Measurements from ENCODE around the gene HSBP1.

The HSBP1 gene

DNA sequence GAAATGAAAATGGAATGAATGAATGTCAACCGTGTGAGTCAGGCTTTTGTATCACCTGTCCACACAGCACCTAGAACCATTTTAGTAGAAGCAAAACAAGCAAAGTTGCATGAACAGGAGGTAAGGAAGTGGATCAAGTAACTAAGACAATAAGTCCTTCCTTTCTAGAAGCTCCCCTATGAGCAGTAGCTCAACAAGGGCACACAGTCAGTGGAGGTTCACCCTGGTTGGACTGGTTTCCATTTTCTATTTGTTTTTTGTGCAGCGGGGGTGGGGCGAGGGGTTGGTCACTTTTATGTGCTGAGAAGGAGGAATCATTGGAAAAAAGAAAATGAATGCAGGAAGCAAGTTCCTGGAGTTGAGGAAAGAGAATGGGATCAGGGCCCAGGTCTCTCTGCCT is 4.0 kb upstream of the HSBP1 start:
- DNase-seq (ENCODE audit: low read depth): no peak

DNA sequence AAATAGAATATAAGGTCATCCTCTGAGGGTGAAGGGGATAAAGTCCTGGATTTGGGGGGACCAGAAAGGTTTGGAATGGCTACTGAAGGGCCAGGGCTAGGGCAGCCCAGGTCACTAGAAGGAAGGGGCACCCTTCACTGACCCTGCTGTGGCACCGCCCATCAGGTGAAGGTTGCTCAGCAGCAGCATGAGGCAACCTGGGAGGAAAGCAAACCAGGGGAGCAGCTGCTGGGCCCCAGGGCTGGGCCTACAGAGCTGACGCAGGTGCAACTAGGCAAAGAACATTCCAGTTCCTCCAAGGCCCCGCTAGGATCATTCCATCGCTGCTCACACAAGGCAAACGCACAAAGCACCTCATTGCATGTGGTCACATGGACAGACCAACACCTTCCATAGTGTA is 3.4 kb upstream of the HSBP1 start:
- DNase-seq (ENCODE audit: low read depth): no peak

DNA sequence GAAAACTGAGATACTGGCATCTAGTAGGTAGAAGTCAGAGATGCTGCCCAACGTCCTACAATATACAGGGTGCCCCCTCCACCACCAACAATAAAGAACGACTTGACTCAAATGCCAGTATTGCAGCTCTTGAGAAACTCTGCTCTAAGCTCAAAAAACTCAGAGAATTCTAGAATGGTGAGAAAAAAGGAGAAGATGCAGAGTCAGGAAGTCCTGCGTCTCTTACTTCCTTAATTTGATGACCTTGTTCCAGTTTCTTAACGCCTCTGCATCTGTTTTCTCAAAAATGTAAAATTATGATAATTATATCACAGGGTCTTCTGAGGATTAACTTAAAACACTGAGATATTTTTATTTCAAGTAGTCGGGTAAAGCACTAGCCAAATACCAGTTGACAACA is 1.7 kb upstream of the HSBP1 start:
- DNase-seq (ENCODE audit: low read depth): no peak

DNA sequence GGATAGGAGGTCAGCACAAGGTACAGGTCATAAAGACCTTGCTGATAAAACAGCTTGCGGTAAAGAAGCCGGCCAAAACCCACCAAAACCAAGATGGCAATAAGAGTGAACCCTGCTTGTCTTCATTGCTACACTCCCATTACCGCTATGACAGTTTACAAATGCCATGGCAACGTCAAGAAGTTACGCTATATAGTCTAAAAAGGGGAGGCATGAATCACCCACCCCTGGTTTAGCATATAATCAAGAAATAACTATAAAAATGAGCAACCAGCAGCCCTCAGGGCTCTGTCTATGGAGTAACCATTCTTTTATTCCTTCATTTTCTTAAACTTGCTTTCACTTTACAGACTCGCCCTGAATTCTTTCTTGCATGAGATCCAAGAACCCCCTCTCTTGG is 1.0 kb upstream of the HSBP1 start:
- no peak for DNase-seq (ENCODE audit: low read depth)

DNA sequence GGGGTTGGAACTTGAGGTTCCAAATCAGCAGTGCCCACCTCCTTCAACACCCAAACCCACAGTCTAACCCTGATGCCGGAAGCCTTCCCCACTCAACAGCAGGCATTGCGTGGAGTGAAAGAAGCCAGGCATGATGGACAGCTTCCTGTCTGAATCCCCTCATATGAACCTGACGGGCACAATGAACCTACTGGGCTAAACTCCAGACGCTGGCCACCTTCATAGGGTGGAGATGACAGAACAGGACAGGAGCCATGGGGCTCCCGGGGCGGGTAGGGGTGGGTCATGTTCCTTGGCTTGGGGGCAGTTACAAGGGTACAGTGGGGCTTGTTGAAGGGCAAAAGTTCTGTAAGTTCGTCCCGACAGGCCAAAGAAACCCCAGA is 460 bp upstream of the HSBP1 start:
- DNase-seq (ENCODE audit: low read depth): no peak

DNA sequence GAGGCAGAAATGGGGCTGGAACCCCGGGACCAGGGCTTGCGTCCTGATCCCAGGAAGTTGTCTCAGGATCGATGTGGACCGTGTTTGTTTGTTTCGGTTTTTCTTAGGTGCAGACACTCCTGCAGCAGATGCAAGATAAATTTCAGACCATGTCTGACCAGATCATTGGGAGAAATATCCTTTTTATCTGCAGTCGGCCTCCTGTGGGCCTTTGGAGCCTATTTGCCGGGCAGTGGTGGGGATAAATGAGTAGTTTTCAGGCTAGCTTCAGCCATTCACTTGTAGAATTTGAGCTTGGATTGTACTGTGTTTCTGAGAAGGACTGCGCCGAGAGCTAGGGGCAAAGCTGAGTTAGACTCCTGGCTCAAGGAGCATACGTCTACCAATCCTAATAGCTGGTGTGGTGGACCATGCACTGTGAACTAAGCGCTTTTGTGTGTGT is 816 bp downstream of the HSBP1 start:
- DNase-seq (ENCODE audit: low read depth): no peak

DNA sequence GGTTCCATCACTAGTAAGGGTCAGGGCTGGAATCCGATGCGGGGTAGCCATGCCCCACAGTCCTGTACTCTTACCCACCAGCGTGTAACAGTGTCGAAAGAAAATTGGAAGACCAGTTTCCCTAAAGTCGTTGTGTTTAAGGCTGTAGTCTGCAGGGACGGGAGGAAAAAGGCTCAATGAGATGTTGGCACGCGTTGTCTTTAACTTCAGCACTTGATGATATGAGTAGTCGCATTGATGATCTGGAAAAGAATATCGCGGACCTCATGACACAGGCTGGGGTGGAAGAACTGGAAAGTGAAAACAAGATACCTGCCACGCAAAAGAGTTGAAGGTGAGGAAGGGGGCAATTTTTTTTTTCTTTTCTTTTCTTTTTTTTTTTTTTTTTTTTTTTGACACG is 1.3 kb downstream of the HSBP1 start:
- DNase-seq (ENCODE audit: low read depth): no peak

DNA sequence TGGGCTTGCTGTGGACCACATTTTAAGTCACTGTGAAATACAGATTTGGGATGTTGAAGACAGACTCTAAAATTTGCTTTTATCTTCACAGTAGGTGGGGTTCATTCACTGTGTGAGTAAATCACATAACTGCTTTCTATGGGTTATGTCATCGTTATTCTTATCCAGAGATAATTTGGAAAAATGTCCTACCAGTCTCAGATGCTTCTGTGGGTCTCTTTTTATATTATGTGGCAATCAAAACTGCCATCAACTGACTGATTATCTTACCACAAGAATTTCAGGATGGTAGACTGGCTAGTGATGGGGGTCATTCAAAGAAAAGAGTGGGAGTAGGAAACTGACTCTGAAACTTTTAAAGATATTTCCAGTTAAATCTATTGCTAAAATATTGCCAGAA is 3.1 kb downstream of the HSBP1 start:
- no peak for DNase-seq (ENCODE audit: low read depth)

DNA sequence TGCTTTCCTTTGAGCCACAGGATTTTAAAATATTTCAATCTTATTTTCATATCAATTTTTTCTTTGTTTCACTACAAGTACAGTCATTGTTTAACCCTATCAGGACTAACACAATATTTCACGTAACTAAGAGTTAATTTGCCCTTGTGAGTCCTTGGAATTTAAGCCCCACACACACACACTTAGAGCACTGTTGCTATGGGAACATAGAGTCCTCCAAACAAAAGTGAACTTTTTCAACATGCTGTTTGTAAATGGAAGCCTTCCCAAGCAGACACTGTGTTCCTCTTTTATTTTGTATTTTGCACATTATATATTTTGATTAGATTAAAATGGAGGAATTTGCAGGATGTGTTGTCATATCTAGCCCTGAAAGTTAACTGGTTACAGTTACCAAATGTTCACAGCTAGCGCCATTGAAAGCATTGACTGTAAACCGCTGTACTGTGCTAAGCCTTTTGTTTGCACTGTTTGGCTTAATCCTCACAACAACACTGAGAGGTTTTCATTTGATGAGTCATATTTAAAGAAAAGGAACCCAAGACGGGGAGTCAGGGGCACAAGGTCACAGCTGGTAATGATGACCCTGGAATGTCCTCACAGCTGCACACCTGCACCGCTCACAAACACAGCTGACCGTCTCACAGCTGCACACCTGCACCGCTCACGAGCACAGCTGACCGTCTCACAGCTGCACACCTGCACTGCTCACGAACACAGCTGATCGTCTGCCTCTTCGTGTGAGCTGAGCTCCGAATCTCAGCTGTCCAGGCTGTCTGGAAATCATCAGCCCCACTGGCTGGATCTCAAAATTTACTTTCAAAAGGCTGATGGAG is 6.3 kb downstream of the HSBP1 start:
- no peak for DNase-seq (ENCODE audit: low read depth)

DNA sequence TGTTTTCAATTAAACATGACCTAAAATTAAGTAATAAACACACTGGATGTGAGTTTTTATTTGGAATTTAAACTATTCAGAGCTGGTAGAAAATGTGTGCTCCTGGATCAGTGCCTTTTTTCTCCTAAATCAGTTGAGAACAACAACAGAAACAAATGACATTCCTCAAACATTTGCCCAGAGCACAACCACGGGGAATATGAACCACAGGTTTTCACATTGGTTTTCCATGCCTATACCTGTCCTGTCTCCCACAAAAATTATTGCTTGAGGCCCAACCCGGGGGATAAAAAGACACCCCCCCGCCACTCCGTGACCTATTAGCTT is 6.8 kb downstream of the HSBP1 start:
- no peak for DNase-seq (ENCODE audit: low read depth)

DNA sequence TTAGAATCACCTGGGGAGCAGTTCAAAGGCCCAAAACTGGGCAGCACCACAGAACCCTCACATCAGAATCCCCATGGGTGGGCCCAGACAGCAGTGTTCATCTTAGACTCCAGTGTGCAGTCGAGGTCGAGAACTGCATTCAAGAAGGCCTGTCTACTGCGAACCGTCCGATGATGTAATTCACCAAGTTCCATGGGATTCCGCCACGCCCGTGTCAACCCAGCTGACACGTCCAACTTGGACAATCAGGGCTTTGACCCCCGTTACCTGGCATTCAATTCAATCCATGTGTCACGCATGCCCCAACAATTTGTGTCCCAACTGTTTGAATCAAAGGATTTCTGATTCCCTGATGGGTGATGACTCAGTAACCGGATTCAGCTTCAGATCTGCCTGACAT is 9.2 kb downstream of the HSBP1 start:
- DNase-seq (ENCODE audit: low read depth): no peak

DNA sequence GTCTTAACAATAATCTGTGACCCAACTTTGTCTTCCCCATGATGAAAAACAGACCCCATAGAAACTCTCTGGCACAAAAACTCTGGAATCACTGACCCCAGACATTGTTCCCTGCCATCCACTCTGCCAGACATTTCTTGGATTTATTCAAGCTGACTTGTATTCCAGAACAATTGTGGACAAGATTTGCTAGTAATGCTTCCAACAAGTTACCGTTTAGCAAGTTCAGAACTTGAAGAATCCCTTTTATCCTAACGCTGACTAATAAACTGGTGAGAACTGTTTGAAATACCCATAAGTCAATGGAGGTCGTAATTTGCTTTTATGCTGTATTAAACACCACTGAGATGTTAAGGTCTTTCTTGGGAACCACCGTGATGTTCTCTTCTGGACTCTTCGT is 10.5 kb downstream of the HSBP1 start:
- no peak for DNase-seq (ENCODE audit: low read depth)

DNA sequence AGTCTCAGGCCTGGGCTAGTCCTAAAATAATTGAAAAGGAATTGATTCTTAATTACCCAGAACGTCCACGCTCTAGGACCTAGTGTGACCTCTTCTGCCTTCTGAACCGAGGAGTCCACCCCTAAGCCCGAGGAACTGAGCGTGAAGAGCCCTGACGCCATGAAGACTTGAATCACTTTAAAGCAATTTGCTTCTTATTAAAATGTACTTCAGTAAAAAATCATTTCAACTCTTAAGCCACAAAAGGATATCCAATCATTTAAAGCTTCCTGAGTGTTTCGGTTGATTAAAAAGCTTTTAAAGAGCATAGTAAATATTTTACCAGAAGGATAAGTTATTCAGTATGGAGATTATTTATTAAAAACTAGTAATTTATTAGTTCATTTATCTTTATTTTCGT is 11.6 kb downstream of the HSBP1 start:
- no peak for DNase-seq (ENCODE audit: low read depth)

DNA sequence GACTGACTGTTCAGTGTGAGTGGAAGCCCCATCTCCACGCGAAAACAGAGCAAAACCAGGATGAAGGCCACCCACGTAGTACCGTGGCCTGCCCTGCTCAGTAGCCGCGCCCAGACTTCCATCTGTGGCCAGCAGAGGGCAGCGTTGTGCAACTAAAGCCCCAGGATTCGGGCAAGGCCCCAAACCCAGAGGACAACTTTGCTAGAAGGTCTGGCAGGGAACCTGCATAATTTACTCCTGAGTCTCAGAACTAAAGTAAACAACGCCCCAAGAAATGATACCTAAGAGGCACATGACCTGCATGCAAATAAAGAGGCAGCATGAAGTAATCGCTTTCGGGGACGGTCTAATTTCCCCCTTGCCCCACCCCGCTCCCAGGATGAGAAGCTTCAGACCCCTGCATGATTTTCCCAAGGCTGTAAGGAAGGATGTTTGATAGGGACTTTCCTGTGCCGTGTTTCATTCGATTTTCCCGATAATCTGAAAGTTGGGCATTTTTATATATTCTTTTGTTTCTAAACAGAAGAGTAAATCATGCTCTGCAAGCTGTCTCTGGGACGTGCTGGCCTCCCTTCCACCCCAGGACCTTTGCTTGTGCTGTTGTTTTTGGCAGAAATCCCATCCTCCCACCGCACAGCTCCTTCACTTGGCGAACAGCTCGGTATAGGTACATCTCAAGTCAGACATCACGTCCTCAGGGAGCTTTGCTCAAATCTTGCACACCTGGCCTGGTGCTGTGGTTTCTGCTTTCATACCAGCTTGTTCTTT is 18.6 kb downstream of the HSBP1 start:
- DNase-seq (ENCODE audit: low read depth): peak; percentile 56

DNA sequence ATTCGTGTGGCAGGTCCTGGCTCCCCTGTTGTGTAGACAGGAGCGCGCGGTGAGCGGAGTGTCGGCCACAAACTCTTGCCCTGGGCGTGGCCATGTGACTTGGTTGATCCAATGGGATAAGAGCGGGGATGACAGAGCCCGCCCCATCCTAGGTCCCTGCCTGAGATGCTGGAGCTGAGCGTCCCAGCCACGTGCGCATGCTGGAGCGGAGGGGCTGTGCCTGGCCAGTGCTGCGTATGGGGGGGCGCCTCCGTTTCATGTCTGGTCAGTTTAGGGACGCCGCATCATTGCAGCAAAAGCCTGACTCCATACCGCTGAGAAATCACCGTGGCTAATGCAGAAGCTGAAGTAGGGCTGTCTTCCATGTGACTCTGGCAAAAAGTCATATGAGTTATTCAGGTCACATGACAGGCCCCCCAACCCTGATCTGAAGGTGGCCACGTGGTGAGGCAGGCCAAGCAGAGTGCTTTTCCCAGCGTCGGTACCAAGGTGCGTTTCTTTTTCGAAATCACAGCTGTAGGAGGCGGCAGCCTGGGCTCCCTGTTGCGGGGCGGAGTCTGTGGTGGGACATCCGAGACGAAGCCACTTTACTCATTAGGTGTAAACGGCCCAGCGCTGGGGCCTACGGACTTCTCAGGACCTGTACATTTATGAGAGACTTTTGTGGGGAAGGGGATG is 22.5 kb downstream of the HSBP1 start:
- DNase-seq (ENCODE audit: low read depth): no peak

DNA sequence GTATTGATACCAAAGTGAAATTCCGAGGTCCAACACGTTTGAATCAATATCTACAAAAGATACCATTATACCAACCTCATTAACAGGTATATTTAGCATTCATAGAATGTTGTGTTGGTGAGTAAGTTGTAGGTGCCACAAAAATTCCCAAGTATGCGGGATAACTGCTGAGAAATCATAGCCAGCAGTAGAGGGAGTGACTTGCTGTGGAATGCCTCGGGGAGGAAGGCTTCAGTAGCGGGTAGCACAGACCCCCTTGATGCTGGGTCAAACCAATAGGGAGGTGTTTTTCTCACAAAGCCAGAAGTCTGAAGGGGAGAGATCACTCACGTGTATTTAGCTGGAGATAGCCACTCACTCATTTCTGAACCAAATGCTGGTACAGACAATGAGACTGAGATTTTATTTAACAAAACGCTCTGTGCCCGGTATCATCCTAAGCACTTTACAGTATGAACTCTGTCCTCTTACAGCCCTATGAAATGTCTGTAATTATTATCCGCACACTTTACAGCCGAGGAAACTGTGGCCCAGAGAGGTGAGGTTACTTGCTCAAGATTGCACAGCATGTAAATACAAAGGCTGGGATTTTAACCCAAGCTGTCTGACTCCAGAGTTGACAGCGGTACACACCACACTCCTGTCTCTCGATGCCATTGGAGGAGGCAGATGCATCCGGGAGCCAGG is 23.1 kb downstream of the HSBP1 start:
- DNase-seq (ENCODE audit: low read depth): no peak

DNA sequence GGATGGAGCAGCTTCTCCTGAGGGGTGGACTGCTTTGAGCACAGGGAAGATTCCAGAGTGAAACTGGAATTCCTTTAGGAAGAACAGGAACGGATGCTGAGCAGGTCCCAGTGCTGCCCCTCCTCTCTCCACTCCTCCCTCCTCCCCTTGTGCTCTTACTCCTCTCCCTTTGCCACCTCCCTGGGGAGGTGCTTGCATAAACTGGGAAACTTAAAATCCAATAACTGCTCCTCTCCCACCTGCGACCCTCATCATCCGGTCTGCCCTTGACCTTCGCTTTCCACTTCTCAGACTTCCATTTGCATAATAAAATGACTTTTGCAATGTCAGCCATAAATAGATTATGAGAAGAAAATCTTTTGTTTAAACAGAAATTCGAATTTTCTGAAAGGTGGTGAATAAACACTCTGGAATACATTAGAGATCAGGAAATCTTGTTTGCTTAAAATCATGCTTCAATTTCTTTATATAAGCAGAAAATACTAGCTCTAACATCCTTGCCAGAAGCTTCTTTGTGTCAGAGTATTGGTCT is 23.7 kb downstream of the HSBP1 start:
- DNase-seq (ENCODE audit: low read depth): no peak

DNA sequence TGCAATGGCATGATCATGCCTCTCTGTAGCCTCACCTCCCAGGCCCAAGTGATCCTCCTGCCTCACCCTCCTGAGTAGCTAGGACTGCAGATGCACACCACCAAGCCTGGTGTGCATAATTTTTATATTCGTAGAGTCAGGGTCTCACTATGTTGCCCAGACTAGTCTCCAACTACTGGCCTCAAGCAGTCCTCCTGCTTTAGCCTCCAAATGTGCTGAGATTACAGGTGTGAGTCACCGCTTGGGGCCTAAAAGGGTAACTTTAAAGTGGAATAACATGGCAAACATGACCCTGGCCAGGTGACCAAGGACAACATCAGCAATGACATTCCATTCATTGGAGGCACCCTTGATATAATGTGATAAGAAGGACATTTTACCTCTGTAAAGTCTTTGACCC is 26.1 kb downstream of the HSBP1 start:
- DNase-seq (ENCODE audit: low read depth): no peak

DNA sequence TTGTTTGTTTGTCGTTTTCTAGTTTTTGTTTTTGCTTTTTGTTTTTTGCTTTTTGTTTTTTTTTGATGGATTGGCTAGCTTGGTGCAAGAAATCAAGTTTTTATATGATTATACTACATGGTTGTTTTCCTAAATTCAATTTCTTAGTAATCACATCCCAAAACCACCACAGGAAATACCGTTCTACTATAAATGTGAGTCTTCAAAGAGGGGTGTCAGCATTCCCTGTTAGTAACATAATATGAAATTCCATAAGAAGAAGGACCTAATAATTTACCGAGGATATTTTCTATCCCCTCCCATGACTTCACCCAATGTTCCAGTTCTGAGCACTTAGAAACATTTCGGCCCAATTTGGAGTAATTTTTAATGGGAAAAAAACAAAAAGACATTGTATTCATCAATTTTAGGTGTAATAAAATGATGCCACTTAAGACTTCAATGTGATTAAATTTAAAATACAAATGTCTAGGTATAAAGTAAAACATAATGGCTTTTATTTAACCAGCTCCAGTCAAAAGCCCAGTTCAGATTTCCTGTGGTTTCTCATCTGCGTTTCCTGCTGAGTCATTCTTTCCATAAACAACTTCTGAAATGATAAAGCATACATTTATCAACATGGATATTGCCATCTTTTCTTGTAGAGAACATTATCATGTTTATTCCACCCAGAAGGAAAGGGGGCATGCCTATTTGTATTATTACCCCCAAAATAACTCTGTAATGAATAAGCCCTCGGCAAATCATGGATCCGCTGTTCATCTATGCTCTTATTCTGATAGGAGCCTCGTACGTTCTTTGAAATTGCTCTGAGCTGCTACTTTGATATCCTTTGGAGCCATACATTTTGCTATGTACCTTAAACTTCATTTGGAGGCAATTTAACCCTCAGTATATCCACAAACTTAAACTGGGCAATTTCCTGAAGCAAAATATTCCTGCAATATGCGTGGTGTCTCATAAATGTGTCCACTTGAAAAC is 28.1 kb downstream of the HSBP1 start:
- DNase-seq (ENCODE audit: low read depth): no peak

DNA sequence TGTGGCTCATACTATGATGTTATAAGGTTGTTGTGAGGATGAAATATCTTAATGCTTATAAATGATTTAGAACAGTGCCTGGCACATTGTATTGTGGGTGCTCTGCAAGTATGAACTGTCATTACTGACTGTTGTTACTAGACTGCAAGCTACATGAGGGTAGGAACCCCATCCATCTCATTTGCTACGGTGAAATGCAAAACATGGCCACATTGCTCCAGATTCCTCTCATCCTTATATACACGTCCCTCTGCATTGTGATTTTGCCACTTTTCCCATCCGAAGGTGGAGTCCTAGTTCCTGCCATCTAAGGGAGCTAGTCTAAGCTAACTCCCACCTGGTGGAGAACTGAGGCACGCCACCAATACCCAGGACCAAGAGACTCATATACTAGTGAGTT is 29.8 kb downstream of the HSBP1 start:
- DNase-seq (ENCODE audit: low read depth): no peak

DNA sequence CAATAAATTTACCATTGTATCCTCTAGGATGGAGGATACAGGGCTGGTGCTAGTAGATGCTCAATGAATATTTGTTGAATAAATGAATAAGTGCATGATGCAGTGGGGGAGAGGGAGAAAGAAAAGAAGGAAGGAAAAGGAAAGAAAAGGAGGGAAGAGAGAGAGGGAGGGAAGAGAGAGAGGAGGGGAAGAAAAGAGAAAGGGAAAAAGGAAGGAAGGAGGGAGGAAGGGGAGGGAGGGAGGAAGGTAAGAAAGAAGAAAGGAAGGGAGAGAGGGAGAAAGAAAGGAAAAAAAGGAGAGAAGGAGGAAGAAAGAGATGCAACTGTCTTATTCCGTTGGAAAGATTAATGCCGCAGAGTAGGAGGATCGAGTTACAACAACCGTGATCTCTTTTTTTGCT is 30.4 kb downstream of the HSBP1 start:
- DNase-seq (ENCODE audit: low read depth): no peak
